KOPT-K1 (cell line): ENCODE measurements around the gene ADAMTSL5.

ENCODE experiments used
- H3K27ac ChIP-seq: fragments of 200-600 bp; sonication (generic); 2 replicates; pipeline ENCODE4 v1.5.1; 2016; ENCODE audit warnings: antibody characterized with exemption, mild to moderate bottlenecking, low read depth, low read length; ENCODE audit not compliant: poor library complexity, severe bottlenecking
- H3K36me3 ChIP-seq: fragments of 200-600 bp; sonication (generic); 2 replicates; pipeline ENCODE4 v1.5.1; 2017; ENCODE audit warnings: antibody characterized with exemption, mild to moderate bottlenecking, low read length, moderate library complexity; ENCODE audit not compliant: insufficient read depth
- H3K9me3 ChIP-seq: fragments of 200-600 bp; sonication (generic); 2 replicates; pipeline ENCODE4 v1.5.1; 2017; ENCODE audit warnings: antibody characterized with exemption, low read length, mild to moderate bottlenecking; ENCODE audit not compliant: insufficient read depth, poor library complexity, severe bottlenecking

ADAMTSL5 gene

DNA sequence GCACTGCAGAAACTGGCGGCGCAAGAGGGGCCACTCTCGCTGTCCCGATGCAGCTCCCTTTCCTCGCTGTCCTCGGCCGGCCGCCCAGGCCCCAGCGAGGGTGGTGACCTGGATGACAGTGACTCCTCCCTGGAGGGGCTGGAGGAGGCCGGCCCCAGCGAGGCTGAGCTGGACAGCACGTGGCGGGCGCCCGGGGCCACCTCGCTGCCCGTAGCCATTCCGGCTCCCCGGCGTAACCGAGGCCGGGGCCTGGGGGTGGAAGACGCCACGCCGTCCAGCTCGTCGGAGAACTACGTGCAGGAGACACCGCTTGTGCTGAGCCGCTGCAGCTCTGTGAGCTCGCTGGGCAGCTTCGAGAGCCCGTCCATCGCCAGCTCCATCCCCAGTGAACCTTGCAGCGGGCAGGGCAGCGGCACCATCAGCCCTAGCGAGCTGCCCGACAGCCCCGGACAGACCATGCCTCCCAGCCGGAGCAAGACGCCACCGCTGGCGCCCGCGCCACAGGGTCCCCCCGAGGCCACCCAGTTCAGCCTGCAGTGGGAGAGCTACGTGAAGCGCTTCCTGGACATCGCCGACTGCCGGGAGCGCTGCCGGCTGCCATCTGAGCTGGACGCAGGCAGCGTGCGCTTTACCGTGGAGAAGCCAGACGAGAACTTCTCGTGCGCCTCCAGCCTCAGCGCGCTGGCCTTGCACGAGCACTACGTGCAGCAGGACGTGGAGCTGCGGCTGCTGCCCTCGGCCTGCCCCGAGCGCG, 46.2 kb downstream of the ADAMTSL5 start:
- Histone ChIP-seq H3K9me3 (no peaks in the 10 kb centered on the region), H3K36me3 (no peaks in the 10 kb centered on the region), H3K27ac (no peak overlapping the region)

GRCh38 chr19:1466018-1466460, 46.8 kb downstream of the ADAMTSL5 start:
- Histone ChIP-seq H3K36me3 (no peaks in the 10 kb centered on the region), H3K9me3 (no peaks in the 10 kb centered on the region), H3K27ac (no peak overlapping the region)

DNA sequence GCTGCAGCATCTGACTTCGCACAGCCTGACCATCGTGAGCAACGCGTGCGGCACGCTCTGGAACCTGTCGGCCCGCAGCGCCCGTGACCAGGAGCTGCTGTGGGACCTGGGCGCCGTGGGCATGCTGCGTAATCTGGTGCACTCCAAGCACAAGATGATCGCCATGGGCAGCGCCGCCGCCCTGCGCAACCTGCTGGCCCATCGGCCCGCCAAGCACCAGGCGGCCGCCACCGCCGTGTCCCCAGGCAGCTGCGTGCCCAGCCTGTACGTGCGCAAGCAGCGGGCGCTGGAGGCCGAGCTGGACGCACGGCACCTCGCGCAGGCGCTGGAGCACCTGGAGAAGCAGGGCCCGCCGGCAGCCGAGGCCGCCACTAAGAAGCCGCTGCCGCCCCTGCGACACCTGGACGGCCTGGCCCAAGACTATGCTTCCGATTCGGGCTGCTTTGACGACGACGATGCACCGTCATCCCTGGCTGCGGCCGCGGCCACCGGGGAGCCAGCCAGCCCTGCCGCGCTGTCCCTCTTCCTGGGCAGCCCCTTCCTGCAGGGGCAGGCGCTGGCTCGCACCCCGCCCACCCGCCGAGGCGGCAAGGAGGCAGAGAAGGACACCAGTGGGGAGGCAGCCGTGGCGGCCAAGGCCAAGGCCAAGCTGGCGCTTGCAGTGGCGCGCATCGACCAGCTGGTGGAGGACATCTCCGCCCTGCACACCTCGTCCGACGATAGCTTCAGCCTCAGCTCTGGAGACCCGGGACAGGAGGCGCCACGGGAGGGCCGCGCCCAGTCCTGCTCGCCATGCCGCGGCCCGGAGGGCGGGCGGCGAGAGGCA, 47.4 kb downstream of the ADAMTSL5 start:
- H3K9me3 ChIP-seq: no peaks in the 10 kb centered on the region
- H3K36me3 ChIP-seq: no peaks in the 10 kb centered on the region
- H3K27ac ChIP-seq: no peak overlapping the region

DNA sequence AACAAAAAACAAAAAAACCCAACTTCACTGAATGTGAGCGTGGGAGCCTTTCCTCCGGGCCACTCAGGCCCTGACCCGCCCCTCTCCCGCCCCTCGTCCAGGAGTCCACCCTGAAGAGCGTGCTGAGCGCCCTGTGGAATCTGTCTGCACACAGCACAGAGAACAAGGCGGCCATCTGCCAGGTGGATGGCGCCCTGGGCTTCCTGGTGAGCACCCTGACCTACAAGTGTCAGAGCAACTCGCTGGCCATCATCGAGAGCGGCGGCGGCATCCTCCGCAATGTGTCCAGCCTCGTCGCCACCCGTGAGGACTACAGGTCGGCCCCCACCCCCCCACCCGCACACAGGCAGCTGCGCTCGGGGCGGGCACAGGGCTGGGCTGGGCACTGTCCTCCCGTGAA, 51.0 kb downstream of the ADAMTSL5 start:
- no peaks in the 10 kb centered on the region for H3K9me3 ChIP-seq
- H3K36me3 ChIP-seq: no peaks in the 10 kb centered on the region
- H3K27ac ChIP-seq: no peak overlapping the region

DNA sequence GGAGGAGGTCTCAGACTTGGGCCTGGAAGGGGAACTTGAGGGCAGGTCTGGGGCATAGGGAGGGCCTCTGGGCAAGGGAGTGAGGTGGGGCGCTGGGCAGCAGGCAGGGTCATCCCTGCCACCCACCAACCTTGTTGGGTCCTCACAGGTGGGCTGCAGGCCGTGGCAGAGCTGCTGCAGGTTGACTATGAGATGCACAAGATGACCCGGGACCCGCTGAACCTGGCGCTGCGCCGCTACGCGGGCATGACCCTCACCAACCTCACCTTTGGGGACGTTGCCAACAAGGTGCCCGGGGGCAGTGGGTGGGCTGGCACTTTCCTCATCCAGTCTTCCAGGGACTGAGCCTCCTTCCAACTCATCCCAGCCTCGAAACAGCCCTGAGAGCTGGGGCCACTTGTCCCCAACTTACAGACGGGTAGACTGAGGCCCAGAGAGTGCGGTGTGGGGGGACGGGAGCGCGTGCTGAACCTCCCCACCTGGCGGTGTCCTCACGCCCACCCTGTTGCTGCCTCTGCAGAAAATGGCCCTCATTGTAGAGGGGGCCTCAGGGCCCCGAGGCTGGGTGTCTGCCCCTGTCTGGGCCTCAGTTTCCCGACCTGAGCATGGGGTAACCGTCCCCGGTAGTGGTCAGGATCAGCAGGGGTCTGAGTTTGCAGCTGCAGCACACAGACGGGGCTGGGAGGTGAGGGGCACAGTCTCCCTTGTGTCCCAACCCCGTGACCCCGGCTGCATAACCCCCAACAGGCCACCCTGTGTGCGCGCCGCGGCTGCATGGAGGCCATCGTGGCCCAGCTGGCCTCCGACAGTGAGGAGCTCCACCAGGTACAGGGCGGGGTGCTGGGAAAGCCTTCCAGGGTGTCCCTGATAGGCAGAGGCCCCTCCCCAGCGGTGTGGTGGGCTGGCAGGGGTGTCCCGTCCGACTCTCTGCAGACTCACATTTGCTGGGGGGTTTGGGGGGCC, 52.5 kb downstream of the ADAMTSL5 start:
- Histone ChIP-seq H3K27ac (no peak overlapping the region), H3K36me3 (no peaks in the 10 kb centered on the region), H3K9me3 (no peaks in the 10 kb centered on the region)

DNA sequence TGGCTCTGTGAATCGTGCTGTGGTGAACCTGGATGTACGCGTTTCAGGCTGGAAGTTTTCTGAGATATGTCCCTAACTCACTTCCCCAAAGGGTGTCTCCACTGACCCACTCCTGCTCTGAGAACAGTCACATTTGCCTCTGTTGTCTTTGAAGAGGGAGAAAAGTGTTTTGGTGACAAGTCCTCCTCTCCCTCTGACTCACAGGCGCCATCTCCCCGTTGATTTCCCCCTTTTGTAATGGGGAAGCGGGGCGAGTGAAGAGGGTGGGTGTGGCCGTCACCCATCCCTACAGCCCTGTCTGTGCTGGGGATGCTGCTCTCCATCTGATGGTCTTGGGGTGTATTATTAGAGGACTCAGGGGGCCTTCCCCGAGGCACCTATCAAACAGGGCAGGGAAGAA, 53.3 kb downstream of the ADAMTSL5 start:
- Histone ChIP-seq H3K9me3 (no peaks in the 10 kb centered on the region), H3K27ac (no peak overlapping the region), H3K36me3 (no peaks in the 10 kb centered on the region)

GRCh38 chr19:1457892-1458291, 54.9 kb downstream of the ADAMTSL5 start:
- Histone ChIP-seq H3K36me3 (no peaks in the 10 kb centered on the region), H3K27ac (no peak overlapping the region), H3K9me3 (no peaks in the 10 kb centered on the region)

- Histone ChIP-seq H3K9me3 (no peaks in the 10 kb centered on the region), H3K27ac (no peak overlapping the region), H3K36me3 (no peaks in the 10 kb centered on the region)
These were observed 55.6 kb downstream of the ADAMTSL5 start for GRCh38 chr19:1457031-1457739.

DNA sequence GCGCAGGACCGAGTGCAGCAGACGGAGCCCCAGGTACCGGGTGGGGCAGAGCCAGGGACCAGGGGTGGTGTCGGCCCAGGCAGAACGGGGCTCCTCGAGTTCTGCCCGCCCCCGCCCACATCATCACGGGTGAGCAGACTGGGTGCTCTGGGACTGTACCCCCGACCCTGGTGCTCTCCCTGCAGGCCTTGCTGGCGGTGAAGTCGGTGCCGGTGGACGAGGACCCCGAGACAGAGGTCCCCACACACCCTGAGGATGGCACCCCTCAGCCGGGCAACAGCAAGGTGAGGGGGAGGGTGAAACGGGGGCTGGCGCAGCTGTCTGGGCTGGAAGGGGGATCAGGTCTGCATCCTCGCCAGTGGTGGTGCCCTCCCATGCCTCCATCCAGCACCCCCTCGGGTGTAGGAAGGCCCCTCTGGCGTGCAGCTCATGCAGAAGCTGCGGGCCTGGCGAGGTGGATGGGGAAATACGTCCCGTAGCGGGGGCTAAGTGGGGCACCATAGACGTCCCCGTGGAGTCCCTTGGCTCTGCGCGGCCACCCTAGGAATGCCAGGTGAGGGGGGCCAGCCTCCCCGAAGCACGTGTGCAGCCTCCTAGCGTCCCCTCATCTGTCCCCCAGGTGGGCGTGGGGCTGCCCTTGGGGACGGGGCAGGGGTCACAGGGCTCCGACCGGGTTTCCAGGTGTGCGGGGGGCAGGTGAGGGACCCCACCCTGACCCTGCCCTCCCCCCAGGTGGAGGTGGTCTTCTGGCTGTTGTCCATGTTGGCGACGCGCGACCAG, 56.5 kb downstream of the ADAMTSL5 start:
- H3K27ac ChIP-seq: no peak overlapping the region
- no peaks in the 10 kb centered on the region for H3K36me3 ChIP-seq
- H3K9me3 ChIP-seq: no peaks in the 10 kb centered on the region

DNA sequence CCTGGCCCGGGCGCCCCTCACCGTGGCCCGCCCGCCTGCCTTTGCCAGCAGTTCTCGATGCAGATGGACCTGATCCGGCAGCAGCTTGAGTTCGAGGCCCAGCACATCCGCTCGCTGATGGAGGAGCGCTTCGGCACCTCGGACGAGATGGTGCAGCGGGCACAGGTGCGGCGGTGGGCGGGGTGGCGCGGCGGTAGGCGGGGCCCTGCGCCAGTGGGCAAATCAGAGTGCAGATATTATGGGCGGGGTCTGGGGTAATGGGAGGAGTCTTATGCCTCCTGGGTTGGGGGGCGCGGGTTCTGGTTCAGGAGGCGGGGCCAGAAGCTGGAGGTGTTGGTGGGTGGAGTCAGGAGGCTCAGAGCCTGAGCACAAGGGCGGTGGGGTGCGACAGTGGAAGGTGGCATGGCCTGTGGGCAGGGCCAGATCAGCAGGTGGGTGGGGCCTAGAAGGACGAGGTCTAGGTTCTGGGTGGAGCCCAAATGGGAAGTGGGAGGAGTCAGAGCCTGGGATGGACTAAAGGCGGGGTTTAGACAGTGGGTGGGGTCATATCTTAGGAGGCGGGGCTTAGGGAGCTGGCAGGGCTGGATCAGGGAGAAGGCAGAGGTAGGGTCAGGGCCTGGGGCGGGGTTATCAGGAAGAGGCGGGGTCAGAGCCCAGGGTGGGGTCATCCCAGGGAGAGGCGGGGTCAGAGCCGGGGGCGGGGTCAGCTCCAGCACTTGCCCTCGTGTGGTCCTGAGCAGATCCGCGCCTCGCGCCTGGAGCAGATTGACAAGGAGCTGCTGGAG, 57.3 kb downstream of the ADAMTSL5 start:
- no peaks in the 10 kb centered on the region for H3K9me3 ChIP-seq
- H3K36me3 ChIP-seq: no peaks in the 10 kb centered on the region
- H3K27ac ChIP-seq: no peak overlapping the region
